Measurements from ENCODE around the gene KCNMA1. TPM values are rescaled to one million over a fixed set of nuclear protein-coding genes. Genes with fewer than 3 reads are reported as not detected.

Gene KCNMA1
- total RNA-seq, 4 donors from 2014 or later = 10.1 to 32.6 (median 20.1) TPM

DNA sequence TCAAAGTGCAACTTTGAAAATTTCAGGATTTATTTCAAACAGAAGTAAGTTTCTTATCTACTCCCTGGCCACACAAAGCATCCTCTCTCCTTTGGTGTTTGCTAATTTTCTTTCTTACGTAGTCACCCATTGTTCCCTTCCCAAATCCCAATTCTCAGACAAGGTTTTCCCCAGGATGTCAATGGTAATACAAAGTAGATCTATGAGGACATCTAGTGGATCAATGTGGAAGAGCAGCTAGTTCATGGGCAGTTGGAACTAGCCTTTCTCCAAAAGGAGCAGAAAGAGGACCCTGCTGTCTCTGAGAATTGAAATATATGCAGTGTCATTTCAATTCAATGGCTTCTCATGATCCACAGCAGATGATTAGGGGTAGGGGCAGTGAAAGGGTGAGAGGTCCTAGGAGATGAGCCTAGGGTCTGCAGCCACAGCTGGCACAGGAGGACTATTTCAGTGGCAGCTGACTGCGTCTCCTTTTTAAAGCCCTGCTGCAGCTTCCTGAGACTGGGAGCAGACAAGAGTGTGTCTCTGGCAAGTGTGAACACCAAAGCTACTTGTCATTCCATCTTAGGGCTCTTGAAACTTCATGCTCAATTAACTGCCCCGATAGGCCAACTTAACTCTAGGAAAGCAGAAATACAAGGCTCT, 632.6 kb downstream of the KCNMA1 start:
- TF ChIP-seq, protein P1, sequence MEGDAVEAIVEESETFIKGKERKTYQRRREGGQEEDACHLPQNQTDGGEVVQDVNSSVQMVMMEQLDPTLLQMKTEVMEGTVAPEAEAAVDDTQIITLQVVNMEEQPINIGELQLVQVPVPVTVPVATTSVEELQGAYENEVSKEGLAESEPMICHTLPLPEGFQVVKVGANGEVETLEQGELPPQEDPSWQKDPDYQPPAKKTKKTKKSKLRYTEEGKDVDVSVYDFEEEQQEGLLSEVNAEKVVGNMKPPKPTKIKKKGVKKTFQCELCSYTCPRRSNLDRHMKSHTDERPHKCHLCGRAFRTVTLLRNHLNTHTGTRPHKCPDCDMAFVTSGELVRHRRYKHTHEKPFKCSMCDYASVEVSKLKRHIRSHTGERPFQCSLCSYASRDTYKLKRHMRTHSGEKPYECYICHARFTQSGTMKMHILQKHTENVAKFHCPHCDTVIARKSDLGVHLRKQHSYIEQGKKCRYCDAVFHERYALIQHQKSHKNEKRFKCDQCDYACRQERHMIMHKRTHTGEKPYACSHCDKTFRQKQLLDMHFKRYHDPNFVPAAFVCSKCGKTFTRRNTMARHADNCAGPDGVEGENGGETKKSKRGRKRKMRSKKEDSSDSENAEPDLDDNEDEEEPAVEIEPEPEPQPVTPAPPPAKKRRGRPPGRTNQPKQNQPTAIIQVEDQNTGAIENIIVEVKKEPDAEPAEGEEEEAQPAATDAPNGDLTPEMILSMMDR (IDR thresholded peaks at IDR 0.05) = peak in 1 of 3 donors; percentile 16
- no peak for DNase-seq (ENCODE audit: low spot score)
- ATAC-seq (ENCODE audit: low FRiP score) = peak; percentile 37

DNA sequence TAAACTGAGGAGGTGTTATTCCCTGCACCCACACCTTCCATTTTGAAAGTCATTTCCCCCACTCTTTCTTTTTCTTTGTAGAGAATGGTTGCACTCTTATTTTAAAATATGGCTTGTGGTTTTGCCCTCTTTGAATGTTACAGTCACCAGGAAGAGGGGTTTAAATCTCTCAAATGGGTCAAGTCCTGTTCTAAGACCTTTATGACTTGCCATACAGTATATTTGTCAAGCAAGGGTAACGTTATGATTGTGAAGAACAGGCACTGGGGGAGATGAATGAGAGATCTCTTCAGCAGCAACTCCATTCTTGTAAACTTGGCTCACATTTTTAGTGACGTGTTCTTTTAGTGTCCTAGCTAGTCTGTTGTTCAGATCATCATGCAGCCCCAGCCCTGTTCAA, 634.7 kb downstream of the KCNMA1 start:
- TF ChIP-seq, protein P1 (IDR thresholded peaks at IDR 0.05) = no peak
- DNase-seq (ENCODE audit: low spot score) (no peak), ATAC-seq (ENCODE audit: low FRiP score) (no peak)

DNA sequence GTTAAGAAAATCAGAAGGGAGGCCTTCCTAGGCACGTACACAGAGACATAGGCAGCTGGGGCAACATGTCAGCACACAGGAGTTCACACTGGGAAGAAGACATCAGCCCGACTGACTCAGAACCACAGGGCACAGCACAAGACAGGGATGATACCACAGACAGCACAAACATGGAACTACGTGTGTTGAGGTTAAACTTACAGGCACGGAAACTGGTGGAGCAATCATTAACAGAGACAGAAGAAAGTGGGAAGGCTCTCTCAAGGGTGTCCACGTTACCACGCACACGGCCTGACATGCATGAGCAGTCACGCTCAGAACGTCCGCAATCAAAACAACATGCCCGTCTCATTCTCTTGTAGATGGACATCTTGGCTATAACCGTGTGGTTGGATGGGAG, 636.4 kb downstream of the KCNMA1 start:
- TF ChIP-seq, protein P1 (IDR thresholded peaks at IDR 0.05) = no peak
- no peak for ATAC-seq (ENCODE audit: low FRiP score)
- DNase-seq (ENCODE audit: low spot score) = no peak

DNA sequence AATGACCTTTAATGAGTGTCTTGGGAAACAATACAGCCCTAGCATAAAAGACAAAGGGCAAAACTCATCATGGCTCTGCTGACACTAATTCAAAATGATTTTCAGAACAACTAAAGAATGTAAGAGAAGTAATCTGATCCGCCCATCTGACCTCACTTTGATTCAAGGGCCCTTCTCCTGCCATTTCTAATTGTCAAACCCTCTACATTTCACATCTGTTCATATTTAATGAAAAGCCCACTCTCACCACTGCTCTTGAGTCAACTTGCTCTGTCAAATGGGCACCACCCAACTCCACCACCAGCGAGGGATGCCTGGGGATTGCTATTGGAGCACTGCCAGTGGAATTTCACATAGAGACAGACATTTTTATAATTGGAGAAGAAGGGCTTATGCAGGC, 639.2 kb downstream of the KCNMA1 start:
- no peak for ATAC-seq (ENCODE audit: low FRiP score)
- DNase-seq (ENCODE audit: low spot score) = no peak
- TF ChIP-seq, protein P1 (IDR thresholded peaks at IDR 0.05) = no peak

DNA sequence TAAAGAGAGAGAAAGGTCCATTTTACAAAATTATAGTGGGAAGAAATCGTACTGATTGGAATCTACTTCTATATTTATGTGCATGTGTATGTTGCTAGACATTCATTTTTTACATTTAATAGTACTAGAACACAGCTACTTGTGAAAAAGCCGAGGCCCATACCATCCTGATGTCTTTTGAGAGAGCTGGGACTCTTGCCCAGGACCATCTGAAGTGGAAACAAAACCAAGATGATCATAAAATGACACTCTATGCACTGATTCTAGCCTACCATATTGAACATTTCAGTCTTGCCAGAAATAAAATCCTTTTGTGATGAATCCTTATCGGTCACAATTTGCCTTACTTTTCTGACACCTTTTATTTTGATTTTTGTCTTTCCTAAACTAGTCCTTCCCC, 640.0 kb downstream of the KCNMA1 start:
- TF ChIP-seq, protein P1 (IDR thresholded peaks at IDR 0.05) = no peak
- DNase-seq (ENCODE audit: low spot score) (no peak), ATAC-seq (ENCODE audit: low FRiP score) (no peak)

DNA sequence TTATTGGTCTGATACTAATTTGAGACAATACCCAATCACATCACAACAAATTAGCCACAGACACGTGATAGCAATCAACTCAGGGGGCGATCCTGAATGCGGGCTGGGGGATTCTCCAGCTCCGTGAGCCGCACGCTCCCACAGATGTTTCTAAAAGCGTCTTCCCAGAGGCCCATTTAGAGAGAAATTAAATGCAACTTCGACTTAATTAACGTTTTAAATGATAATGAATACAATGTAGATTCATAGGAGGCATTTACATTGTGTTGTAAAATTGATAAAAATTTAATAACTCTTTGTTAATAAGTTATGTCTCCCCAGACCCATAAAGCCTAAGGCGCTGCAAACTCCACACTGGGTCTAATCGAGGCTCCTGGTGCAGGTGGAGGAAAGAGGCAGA, 642.6 kb downstream of the KCNMA1 start:
- DNase-seq (ENCODE audit: low spot score) = no peak
- ATAC-seq (ENCODE audit: low FRiP score) = no peak
- TF ChIP-seq, protein P1 (IDR thresholded peaks at IDR 0.05) = no peak

DNA sequence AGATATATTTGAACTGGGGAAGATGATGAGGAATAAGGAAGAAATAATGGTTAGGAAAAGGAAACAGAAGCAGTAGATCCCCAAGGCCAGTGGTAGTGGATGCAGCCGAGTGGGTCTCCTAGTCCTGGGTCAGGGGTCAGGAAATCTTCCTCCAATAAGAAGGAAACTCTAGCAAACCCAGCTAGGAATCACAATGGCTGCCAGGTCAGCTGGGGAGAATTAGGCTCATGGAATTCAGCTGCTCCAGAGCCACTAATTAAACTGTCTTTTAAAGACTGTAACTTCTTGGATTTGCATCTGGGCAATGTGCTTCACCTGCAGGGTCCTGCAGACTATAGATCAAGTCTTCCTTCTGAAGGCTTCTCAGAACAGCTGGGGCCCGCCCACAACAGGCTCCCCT, 644.4 kb downstream of the KCNMA1 start:
- DNase-seq (ENCODE audit: low spot score) = no peak
- TF ChIP-seq, protein P1 (IDR thresholded peaks at IDR 0.05) = no peak
- ATAC-seq (ENCODE audit: low FRiP score) = no peak
